Neuronal stem cell (in vitro differentiated cells): Measurements from ENCODE around the gene GLRA1.

Experiments
- DNase-seq: peaks from one replicate; pipeline ENCODE4 v3.0.0-alpha.2; 2013; ENCODE audit warnings: low spot score
- H2AFZ ChIP-seq: one replicate; pipeline ENCODE4 v1.6.1; 2013; ENCODE audit warnings: mild to moderate bottlenecking, low read length, inconsistent platforms
- H2AK5ac ChIP-seq: 2 replicates; pipeline ENCODE4 v1.6.1; 2013; ENCODE audit warnings: low read depth, mild to moderate bottlenecking, inconsistent platforms, low read length, moderate library complexity, mixed read lengths
- H2BK120ac ChIP-seq: 2 replicates; pipeline ENCODE4 v1.6.1; 2013; ENCODE audit warnings: low read depth, mild to moderate bottlenecking, inconsistent platforms, low read length, moderate library complexity, mixed read lengths
- H2BK12ac ChIP-seq: one replicate; pipeline ENCODE4 v1.6.1; 2013; ENCODE audit warnings: low read length, inconsistent platforms
- H2BK15ac ChIP-seq: 2 replicates; pipeline ENCODE4 v1.6.1; 2013; ENCODE audit warnings: mild to moderate bottlenecking, low read length, inconsistent platforms, mixed read lengths
- H2BK5ac ChIP-seq: one replicate; pipeline ENCODE4 v1.6.1; 2013; ENCODE audit warnings: inconsistent platforms, mild to moderate bottlenecking, low read length, moderate library complexity
- H3K14ac ChIP-seq: one replicate; pipeline ENCODE4 v1.6.1; 2013; ENCODE audit warnings: low read length, inconsistent platforms
- H3K18ac ChIP-seq: 2 replicates; pipeline ENCODE4 v1.6.1; 2013; ENCODE audit warnings: low read length, inconsistent platforms
- H3K23ac ChIP-seq: 2 replicates; pipeline ENCODE4 v1.6.1; 2013; ENCODE audit warnings: low read depth, mild to moderate bottlenecking, mixed read lengths, low read length, inconsistent platforms; ENCODE audit not compliant: poor library complexity
- H3K27ac ChIP-seq: replicated peaks from 3 replicates; pipeline ENCODE4 v1.5.1; 2013; ENCODE audit warnings: low read length, inconsistent platforms
- H3K27me3 ChIP-seq, 3 experiments: 2 replicates each; pipeline ENCODE4 v1.6.1; 2013; ENCODE audit warnings: low read length in 3 of 3, mild to moderate bottlenecking in 2 of 3, inconsistent platforms in 1 of 3, low read depth in 1 of 3, mixed read lengths in 1 of 3, moderate library complexity in 1 of 3; ENCODE audit not compliant: control insufficient read depth in 3 of 3, insufficient read depth in 3 of 3
- H3K36me3 ChIP-seq, 2 donors: replicated peaks in 1 of 2; 2 replicates each; pipeline ENCODE4 v1.6.1; 2013; ENCODE audit warnings: low read length in 2 of 2; ENCODE audit not compliant: control insufficient read depth in 2 of 2, insufficient read depth in 2 of 2
- H3K4ac ChIP-seq: 2 replicates; pipeline ENCODE4 v1.6.1; 2013; ENCODE audit warnings: inconsistent platforms, mild to moderate bottlenecking, low read length, moderate library complexity
- H3K4me1 ChIP-seq, 2 donors: 1 replicate in 1 of 2; 2 replicates in 1 of 2; pipeline ENCODE4 v1.6.1; 2013; ENCODE audit warnings: low read length in 2 of 2, low read depth in 1 of 2; ENCODE audit not compliant: control insufficient read depth in 2 of 2, insufficient read depth in 1 of 2
- H3K4me2 ChIP-seq: one replicate; pipeline ENCODE4 v1.6.1; 2013; ENCODE audit warnings: mild to moderate bottlenecking, low read length, inconsistent platforms; ENCODE audit not compliant: insufficient read depth, poor library complexity, severe bottlenecking
- H3K4me3 ChIP-seq, 2 donors: 2 replicates each; pipeline ENCODE4 v1.5.1; 2013; ENCODE audit warnings: low read length in 2 of 2, mild to moderate bottlenecking in 2 of 2, inconsistent platforms in 1 of 2, moderate library complexity in 1 of 2
- H3K79me1 ChIP-seq: one replicate; pipeline ENCODE4 v1.6.1; 2013; ENCODE audit warnings: low read depth, mild to moderate bottlenecking, inconsistent platforms, low read length, moderate library complexity
- H3K9ac ChIP-seq: one replicate; pipeline ENCODE4 v1.6.1; 2013; ENCODE audit warnings: mild to moderate bottlenecking, low read depth, low read length, inconsistent platforms; ENCODE audit not compliant: poor library complexity
- H3K9me3 ChIP-seq, 2 donors: replicated peaks in 1 of 2; 2 replicates each; pipeline versions ENCODE3 to v1.6.1; 2013; ENCODE audit warnings: low read length in 2 of 2, mild to moderate bottlenecking in 2 of 2, inconsistent platforms in 1 of 2, low read depth in 1 of 2, mixed read lengths in 1 of 2, moderate library complexity in 1 of 2; ENCODE audit not compliant: control insufficient read depth in 2 of 2, insufficient read depth in 1 of 2
- H4K8ac ChIP-seq: one replicate; pipeline ENCODE4 v1.6.1; 2013; ENCODE audit warnings: low read depth, mild to moderate bottlenecking, inconsistent platforms, low read length, moderate library complexity
- H4K91ac ChIP-seq: one replicate; pipeline ENCODE4 v1.6.1; 2013; ENCODE audit warnings: low read length, low read depth, mild to moderate bottlenecking, inconsistent platforms; ENCODE audit not compliant: poor library complexity
- WGBS, 2 donors: extraction: QIAGEN DNeasy Blood & Tissue Kit; methylation state at CpG; one replicate each; pipeline ENCODE4 v1.1.7; 2013; ENCODE audit warnings: missing lambda C conversion rate in 2 of 2, mixed read lengths in 1 of 2; ENCODE audit not compliant: insufficient read length in 2 of 2, insufficient replicate concordance in 1 of 2; ENCODE audit errors: extremely low coverage in 2 of 2; 5-methylcytosine and 5-hydroxymethylcytosine counted together

Gene GLRA1

GRCh38 chr5:151954255-151954654, 29.6 kb upstream of the GLRA1 start:
- no peak overlapping the region for H3K9ac ChIP-seq
- no peak overlapping the region for H3K4ac ChIP-seq
- no peak overlapping the region for H2BK12ac ChIP-seq
- no peak overlapping the region for H3K23ac ChIP-seq
- no peak overlapping the region for H2BK15ac ChIP-seq
- H3K14ac ChIP-seq = no peak overlapping the region
- H4K91ac ChIP-seq = no peak overlapping the region
- no peaks in the 10 kb centered on the region for H3K4me1 ChIP-seq
- no peak overlapping the region for H3K18ac ChIP-seq
- no peak overlapping the region for H2AFZ ChIP-seq
- no CpG with 5 or more reads among the region's 4 CpGs for WGBS, 2 donors
- DNase-seq = no peak
- H2BK5ac ChIP-seq = no peak overlapping the region
- no peak overlapping the region for H3K4me3 ChIP-seq
- H3K27me3 ChIP-seq = peaks cover 0 to 3% (median 2%) of the 10 kb centered on the region in 3 experiments
- no peak overlapping the region for H3K27ac ChIP-seq
- H2BK120ac ChIP-seq = no peak overlapping the region
- H4K8ac ChIP-seq = no peak overlapping the region
- H3K36me3 ChIP-seq = no peaks in the 10 kb centered on the region
- H3K4me2 ChIP-seq = no peak overlapping the region
- H3K9me3 ChIP-seq = no peaks in the 10 kb centered on the region
- H3K79me1 ChIP-seq = no peaks in the 10 kb centered on the region
- H2AK5ac ChIP-seq = no peak overlapping the region

DNA sequence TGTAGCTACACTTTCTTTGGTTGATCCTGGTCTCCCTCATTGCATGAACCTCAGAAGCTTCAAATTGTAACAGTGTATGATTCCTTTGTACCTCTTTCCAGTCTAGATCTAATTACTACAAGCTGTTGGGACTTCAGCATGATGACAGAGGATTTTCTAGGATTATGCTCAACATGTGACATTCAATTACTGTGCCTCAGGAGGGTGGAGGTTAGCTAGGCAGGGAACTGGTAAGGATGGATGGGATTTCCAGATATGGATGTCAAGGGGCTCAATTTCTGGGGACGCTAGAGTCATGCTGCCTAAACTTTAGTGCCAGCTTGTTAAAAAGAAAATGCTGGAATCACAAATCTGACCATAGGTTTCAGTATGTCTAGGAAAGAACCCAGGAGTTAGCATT, 29.2 kb upstream of the GLRA1 start:
- Histone ChIP-seq H3K36me3 (no peaks in the 10 kb centered on the region), H4K91ac (no peak overlapping the region), H3K18ac (no peak overlapping the region), H2BK12ac (no peak overlapping the region), H3K14ac (no peak overlapping the region), H3K4me1 (no peaks in the 10 kb centered on the region), H3K4me2 (no peak overlapping the region), H3K23ac (no peak overlapping the region), H3K9ac (no peak overlapping the region), H3K4ac (no peak overlapping the region), H2BK5ac (no peak overlapping the region), H3K4me3 (no peak overlapping the region), H3K9me3 (no peaks in the 10 kb centered on the region), H2BK15ac (no peak overlapping the region), H3K27me3 (peaks cover 0 to 3% (median 2%) of the 10 kb centered on the region in 3 experiments), H4K8ac (no peak overlapping the region), H3K27ac (no peak overlapping the region), H2AK5ac (no peak overlapping the region), H2AFZ (no peak overlapping the region), H3K79me1 (no peaks in the 10 kb centered on the region), H2BK120ac (no peak overlapping the region)
- DNase-seq = no peak
- WGBS, 2 donors = no CpG with 5 or more reads among the region's 1 CpG

DNA sequence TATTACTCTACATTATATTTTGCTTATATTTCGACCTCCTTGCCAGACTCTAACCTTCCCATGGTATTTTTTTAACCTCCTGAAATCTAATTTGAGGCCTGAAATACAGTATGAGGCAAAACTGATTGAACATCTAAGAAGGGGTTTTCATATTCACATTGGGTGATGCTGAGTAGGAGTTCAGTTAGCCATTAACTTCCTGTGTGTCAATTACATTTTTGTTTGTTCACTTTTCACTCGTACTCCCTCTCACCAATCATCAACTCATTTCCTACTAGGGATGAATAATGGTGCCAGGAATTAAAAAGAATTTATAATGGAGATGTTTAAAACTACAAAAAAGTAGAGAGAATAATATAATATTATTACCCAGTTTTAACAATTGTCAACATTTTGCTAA, 27.6 kb upstream of the GLRA1 start:
- H3K4ac ChIP-seq = no peak overlapping the region
- no peak overlapping the region for H3K23ac ChIP-seq
- H2BK12ac ChIP-seq = no peak overlapping the region
- H2BK15ac ChIP-seq = no peak overlapping the region
- H2AFZ ChIP-seq = no peak overlapping the region
- H3K14ac ChIP-seq = no peak overlapping the region
- no peak overlapping the region for H2BK120ac ChIP-seq
- no peak overlapping the region for H4K8ac ChIP-seq
- H3K9me3 ChIP-seq = no peaks in the 10 kb centered on the region
- H3K79me1 ChIP-seq = no peaks in the 10 kb centered on the region
- H2BK5ac ChIP-seq = no peak overlapping the region
- WGBS, 2 donors = no CpG with 5 or more reads among the region's 2 CpGs
- no peak overlapping the region for H3K4me3 ChIP-seq
- no peak overlapping the region for H4K91ac ChIP-seq
- H2AK5ac ChIP-seq = no peak overlapping the region
- H3K27ac ChIP-seq = no peak overlapping the region
- H3K27me3 ChIP-seq = peaks cover 0 to 3% (median 2%) of the 10 kb centered on the region in 3 experiments
- H3K4me2 ChIP-seq = no peak overlapping the region
- H3K18ac ChIP-seq = no peak overlapping the region
- no peak overlapping the region for H3K9ac ChIP-seq
- DNase-seq = no peak
- H3K4me1 ChIP-seq = peaks cover 0 to 4% of the 10 kb centered on the region in 2 donors
- no peaks in the 10 kb centered on the region for H3K36me3 ChIP-seq

DNA sequence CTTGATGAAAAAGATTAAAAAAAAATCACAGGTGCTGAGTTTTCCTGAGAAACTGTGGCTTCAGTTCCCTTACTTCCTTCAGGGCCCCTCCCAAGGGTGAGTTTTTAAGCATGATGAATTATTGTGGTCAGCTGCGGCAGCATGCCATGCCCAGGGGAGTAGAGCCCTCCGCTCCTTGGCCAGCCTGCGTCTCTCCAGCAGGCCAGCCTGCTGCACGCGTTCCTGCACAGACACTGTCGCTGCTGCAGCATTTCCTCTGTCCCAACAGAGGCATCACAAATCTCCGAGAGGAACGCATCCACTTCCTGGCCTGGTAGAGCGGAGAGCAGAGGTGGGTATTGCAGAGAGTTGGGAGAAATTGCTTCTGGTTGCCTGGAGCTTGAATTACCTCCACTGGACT, 26.1 kb upstream of the GLRA1 start:
- H3K14ac ChIP-seq = peak overlapping the region; percentile 87
- H3K23ac ChIP-seq = no peak overlapping the region
- no peak overlapping the region for H2BK120ac ChIP-seq
- H3K9me3 ChIP-seq = no peaks in the 10 kb centered on the region
- peak overlapping the region; percentile 61 for H3K18ac ChIP-seq
- no peak overlapping the region for H3K27ac ChIP-seq
- H3K27me3 ChIP-seq = peaks cover 0 to 3% (median 0%) of the 10 kb centered on the region in 3 experiments
- WGBS, 2 donors = no CpG with 5 or more reads among the region's 9 CpGs
- H2BK12ac ChIP-seq = no peak overlapping the region
- H3K4me1 ChIP-seq = peaks cover 0 to 4% of the 10 kb centered on the region in 2 donors
- H4K8ac ChIP-seq = no peak overlapping the region
- no peak overlapping the region for H3K4me2 ChIP-seq
- no peak overlapping the region for H4K91ac ChIP-seq
- no peak overlapping the region for H3K4me3 ChIP-seq
- no peaks in the 10 kb centered on the region for H3K36me3 ChIP-seq
- no peak overlapping the region for H2BK5ac ChIP-seq
- no peak overlapping the region for H2AFZ ChIP-seq
- H2BK15ac ChIP-seq = no peak overlapping the region
- DNase-seq = no peak
- H2AK5ac ChIP-seq = no peak overlapping the region
- no peaks in the 10 kb centered on the region for H3K79me1 ChIP-seq
- peak overlapping the region; percentile 24 for H3K9ac ChIP-seq
- H3K4ac ChIP-seq = no peak overlapping the region
